H1 (cell line): ENCODE results near the gene PRSS2. TPM values are rescaled to one million over a fixed set of nuclear protein-coding genes. Genes with fewer than 3 reads are reported as not detected.

Experiments
- CTCF ChIA-PET: fragments of 300-600 bp; sonication (Branson Sonifier 250); formaldehyde crosslinking; loops from one replicate; lab custom pipeline; 2021; ENCODE audit not compliant: partially characterized antibody; lab: Charles Lee
- POLR2A ChIA-PET: fragments of 300-600 bp; sonication (Branson Sonifier 250); formaldehyde crosslinking; loops from one replicate; lab custom pipeline; 2021; ENCODE audit warnings: inconsistent platforms; ENCODE audit not compliant: partially characterized antibody; lab: Charles Lee
- DNase-seq, 2 experiments: peaks; one replicate each; pipeline versions ENCODE4 v3.0.0 to v3.0.0-alpha.2; 2010 to 2022; ENCODE audit warnings: low spot score in 2 of 2, low read depth in 1 of 2, mixed read lengths in 1 of 2
- FAIRE-seq: peaks from 2 replicates; lab custom pipeline; 2011; peaks lifted over from hg19 to GRCh38; lab: Jason Lieb, UNC
- H2AFZ ChIP-seq: 2 replicates; pipeline ENCODE4 v1.8.1; 2012; ENCODE audit warnings: low read length, inconsistent platforms
- H2AK5ac ChIP-seq: 2 replicates; pipeline ENCODE4 v1.6.1; 2013; ENCODE audit warnings: low read depth, low read length
- H2BK120ac ChIP-seq: replicated peaks from 2 replicates; pipeline ENCODE3; 2013; ENCODE audit warnings: low read depth, low read length, inconsistent platforms
- H2BK12ac ChIP-seq: 2 replicates; pipeline ENCODE4 v1.6.1; 2013; ENCODE audit warnings: low read depth, low read length
- H2BK15ac ChIP-seq: 2 replicates; pipeline ENCODE4 v1.6.1; 2013; ENCODE audit warnings: low read length
- H2BK20ac ChIP-seq: 2 replicates; pipeline ENCODE4 v1.6.1; 2013; ENCODE audit warnings: low read length
- H2BK5ac ChIP-seq: 2 replicates; pipeline ENCODE4 v1.6.1; 2013; ENCODE audit warnings: low read depth, low read length
- H3K14ac ChIP-seq: 2 replicates; pipeline ENCODE4 v1.6.1; 2013; ENCODE audit warnings: inconsistent platforms; ENCODE audit not compliant: insufficient read length
- H3K18ac ChIP-seq: 2 replicates; pipeline ENCODE4 v1.6.1; 2013; ENCODE audit warnings: low read length; ENCODE audit errors: extremely low read depth
- H3K23ac ChIP-seq: 2 replicates; pipeline ENCODE4 v1.6.1; 2013; ENCODE audit warnings: inconsistent platforms; ENCODE audit not compliant: insufficient read length
- H3K23me2 ChIP-seq: 2 replicates; pipeline ENCODE4 v1.6.1; 2013; ENCODE audit warnings: low read depth, low read length
- H3K27ac ChIP-seq: 2 replicates; pipeline ENCODE4 v1.6.1; 2011; ENCODE audit warnings: low read depth, low read length, inconsistent platforms
- H3K27me3 ChIP-seq, 4 experiments: replicated peaks in 1 of 4; 1 replicate in 1 of 4; 2 replicates in 3 of 4; pipeline versions ENCODE4 v1.6.1 to v1.8.1; 2011 to 2013; ENCODE audit warnings: low read length in 3 of 4, mild to moderate bottlenecking in 3 of 4, inconsistent platforms in 2 of 4, mixed read lengths in 2 of 4, moderate library complexity in 1 of 4; ENCODE audit not compliant: control insufficient read depth in 3 of 4, insufficient read depth in 3 of 4; ENCODE audit errors: extremely low read depth in 1 of 4
- H3K36me3 ChIP-seq, 4 experiments: 2 replicates each; pipeline versions ENCODE4 v1.6.1 to v1.8.1; 2011 to 2013; ENCODE audit warnings: mild to moderate bottlenecking in 4 of 4, low read length in 3 of 4, moderate library complexity in 2 of 4, control low read depth in 1 of 4, inconsistent platforms in 1 of 4; ENCODE audit not compliant: insufficient read depth in 4 of 4, control insufficient read depth in 2 of 4
- H3K4ac ChIP-seq: replicated peaks from 2 replicates; pipeline ENCODE3; 2013; ENCODE audit warnings: low read length, low read depth, mixed read lengths, inconsistent platforms; ENCODE audit not compliant: insufficient read length
- H3K4me1 ChIP-seq, 4 experiments: replicated peaks in 1 of 4; 1 replicate in 1 of 4; 2 replicates in 3 of 4; pipeline versions ENCODE4 v1.6.1 to v1.8.1; 2011 to 2013; ENCODE audit warnings: low read length in 3 of 4, inconsistent platforms in 2 of 4, mixed read lengths in 1 of 4; ENCODE audit not compliant: insufficient read depth in 4 of 4, control insufficient read depth in 3 of 4
- H3K4me2 ChIP-seq, 2 experiments: 2 replicates each; pipeline versions ENCODE4 v1.6.1 to v1.8.1; 2011 to 2013; ENCODE audit warnings: low read depth in 2 of 2, low read length in 2 of 2, control low read depth in 1 of 2, inconsistent platforms in 1 of 2, mild to moderate bottlenecking in 1 of 2; ENCODE audit not compliant: insufficient read depth in 1 of 2
- H3K4me3 ChIP-seq, 4 experiments: fragments of 200-600, 300-600 bp in 1 of 4; sonication (generic), shearing (Covaris generic), sonication (Bioruptor Twin) in 1 of 4; 2 replicates each; pipeline versions ENCODE4 v1.5.1 to v1.8.1; 2011 to 2016; ENCODE audit warnings: low read length in 4 of 4, low read depth in 3 of 4, control low read depth in 2 of 4, inconsistent platforms in 2 of 4, mild to moderate bottlenecking in 2 of 4, mixed read lengths in 1 of 4, moderate library complexity in 1 of 4; ENCODE audit not compliant: insufficient read depth in 2 of 4; ENCODE audit errors: extremely low read depth in 1 of 4
- H3K56ac ChIP-seq: replicated peaks from 2 replicates; pipeline ENCODE3; 2013; ENCODE audit warnings: low read depth, mild to moderate bottlenecking, mixed read lengths, low read length, inconsistent platforms; ENCODE audit not compliant: insufficient read length
- H3K79me1 ChIP-seq: 2 replicates; pipeline ENCODE4 v1.6.1; 2013; ENCODE audit warnings: low read depth, low read length, control low read depth
- H3K79me2 ChIP-seq, 2 experiments: 2 replicates each; pipeline versions ENCODE4 v1.6.1 to v1.8.1; 2012 to 2013; ENCODE audit warnings: low read length in 2 of 2, mild to moderate bottlenecking in 2 of 2, inconsistent platforms in 1 of 2; ENCODE audit not compliant: insufficient read depth in 2 of 2, control insufficient read depth in 1 of 2
- H3K9ac ChIP-seq, 4 experiments: replicated peaks in 1 of 4; 1 replicate in 1 of 4; 2 replicates in 3 of 4; pipeline versions ENCODE4 v1.6.1 to v1.8.1; 2011 to 2013; ENCODE audit warnings: low read depth in 3 of 4, low read length in 3 of 4, control low read depth in 2 of 4, mild to moderate bottlenecking in 2 of 4, moderate library complexity in 2 of 4, inconsistent platforms in 1 of 4; ENCODE audit errors: extremely low read depth in 1 of 4
- H3K9me3 ChIP-seq, 2 experiments: 2 replicates each; pipeline versions ENCODE4 v1.6.1 to v1.8.1; 2012 to 2013; ENCODE audit warnings: mild to moderate bottlenecking in 2 of 2, moderate library complexity in 2 of 2, control low read depth in 1 of 2, inconsistent platforms in 1 of 2, low read depth in 1 of 2, low read length in 1 of 2, mixed read lengths in 1 of 2; ENCODE audit not compliant: insufficient read depth in 2 of 2
- H4K20me1 ChIP-seq, 2 experiments: replicated peaks in 1 of 2; 2 replicates each; pipeline versions ENCODE3 to v1.8.1; 2011 to 2013; ENCODE audit warnings: inconsistent platforms in 2 of 2, low read length in 2 of 2, mild to moderate bottlenecking in 1 of 2; ENCODE audit not compliant: insufficient read depth in 2 of 2, control insufficient read depth in 1 of 2
- H4K5ac ChIP-seq: 2 replicates; pipeline ENCODE4 v1.6.1; 2013; ENCODE audit warnings: low read length, low read depth, mixed read lengths, inconsistent platforms; ENCODE audit not compliant: insufficient read length
- H4K8ac ChIP-seq: 2 replicates; pipeline ENCODE4 v1.8.0; 2013; ENCODE audit warnings: mild to moderate bottlenecking, moderate library complexity, low read length, inconsistent platforms; ENCODE audit not compliant: insufficient read depth; ENCODE audit errors: extremely low read depth
- H4K91ac ChIP-seq: replicated peaks from 2 replicates; pipeline ENCODE3; 2013; ENCODE audit warnings: low read length, mixed read lengths, inconsistent platforms; ENCODE audit not compliant: insufficient read length
- ASH2L ChIP-seq: fragments of 200-600, 300-600 bp; sonication (generic); IDR thresholded peaks from one replicate; pipeline ENCODE4 v1.7.1; 2017; ENCODE audit warnings: low read length
- BCL11A ChIP-seq, 2 experiments: IDR thresholded peaks; one replicate each; pipeline ENCODE4 v1.6.1; 2011; ENCODE audit warnings: low read depth in 2 of 2, low read length in 2 of 2, mild to moderate bottlenecking in 2 of 2
- BRCA1 ChIP-seq: IDR thresholded peaks from 2 replicates; pipeline ENCODE4 v1.6.1; 2012; ENCODE audit warnings: low read depth, low read length, improper control_type of control experiment
- CBX5 ChIP-seq: fragments of 300-800, 300-1000 bp; sonication (generic); IDR thresholded peaks from 2 replicates; pipeline ENCODE4 v1.7.1; 2016; ENCODE audit warnings: antibody characterized with exemption, low read length, low read depth
- EGR1 ChIP-seq: IDR thresholded peaks from 2 replicates; pipeline ENCODE4 v1.6.1; 2011; ENCODE audit warnings: low read depth, low read length, borderline replicate concordance
- KDM5A ChIP-seq: fragments of 200-600 bp; IDR thresholded peaks from 2 replicates; pipeline ENCODE4 v1.7.1; 2012; ENCODE audit warnings: mild to moderate bottlenecking, low read length, inconsistent platforms, mixed read lengths
- PHF8 ChIP-seq: fragments of 200-600 bp; sonication (generic); conservative IDR thresholded peaks from 2 replicates; pipeline ENCODE4 v1.7.1; 2012; ENCODE audit warnings: low read depth, mild to moderate bottlenecking, inconsistent platforms, low read length, moderate library complexity
- RFX5 ChIP-seq: IDR thresholded peaks from 2 replicates; pipeline ENCODE4 v1.6.1; 2011; ENCODE audit warnings: low read depth, low read length, improper control_type of control experiment, borderline replicate concordance
- RXRA ChIP-seq: IDR thresholded peaks from 2 replicates; pipeline ENCODE4 v1.6.1; 2011; ENCODE audit warnings: low read depth, mild to moderate bottlenecking, low read length, moderate library complexity; ENCODE audit not compliant: insufficient read depth
- SP1 ChIP-seq: IDR thresholded peaks from 2 replicates; pipeline ENCODE4 v1.6.1; 2011; ENCODE audit warnings: low read depth, low read length
- SP4 ChIP-seq: IDR thresholded peaks from 2 replicates; pipeline ENCODE4 v1.6.1; 2012; ENCODE audit warnings: low read length, inconsistent platforms
- TEAD4 ChIP-seq: IDR thresholded peaks from 2 replicates; pipeline ENCODE4 v1.6.1; 2012; ENCODE audit warnings: low read depth, low read length, inconsistent platforms, mixed read lengths
- WGBS, 2 experiments: shearing (Covaris generic) in 1 of 2; methylation state at CpG; one replicate each; pipeline versions ENCODE4 v1.1.6 to v1.1.7; 2013 to 2015; ENCODE audit warnings: low lambda C conversion rate in 2 of 2, mixed read lengths in 2 of 2, inconsistent platforms in 1 of 2, low coverage in 1 of 2, missing lambda C conversion rate in 1 of 2; ENCODE audit not compliant: insufficient replicate concordance in 2 of 2, insufficient coverage in 1 of 2, insufficient read length in 1 of 2; ENCODE audit errors: extremely low coverage in 1 of 2, missing lambda C conversion rate in 1 of 2; 5-methylcytosine and 5-hydroxymethylcytosine counted together
- polyA plus RNA-seq, 7 experiments: library from polyadenylated mRNA; depleted of rRNA in 3 of 7; stranded (reverse) in 5 of 7; unstranded in 2 of 7; fragments of >200 nt in 5 of 7; fragments of 200-250 nt in 2 of 7; gene quantifications; 1 replicate in 5 of 7; 2 replicates in 1 of 7; 4 replicates in 1 of 7; pipeline versions ENCODE4 v1.2.1 to v1.2.3, GENCODE V29; 2011 to 2013; ENCODE audit warnings: missing spikeins in 2 of 7, mixed read lengths in 2 of 7
- total RNA-seq: library from RNA; stranded (reverse); fragmentation: NEBNext Ultra II Directional; extraction: Animal tissue kit (Norgen Biotek cat#: 25700); gene quantifications from 2 replicates; pipeline ENCODE4 v1.2.1, GENCODE V29; 2021
- TF ChIP-seq, protein P1 (sequence below): IDR thresholded peaks from 2 replicates; pipeline ENCODE4 v1.6.1; 2011; ENCODE audit warnings: low read depth, mild to moderate bottlenecking, low read length; ENCODE audit not compliant: insufficient read depth

PRSS2 gene
- total and polyA plus RNA-seq, 2 of the 8 experiments (the other 6 are each of a cell fraction or from before 2014, with no cell fraction given): not detected

DNA sequence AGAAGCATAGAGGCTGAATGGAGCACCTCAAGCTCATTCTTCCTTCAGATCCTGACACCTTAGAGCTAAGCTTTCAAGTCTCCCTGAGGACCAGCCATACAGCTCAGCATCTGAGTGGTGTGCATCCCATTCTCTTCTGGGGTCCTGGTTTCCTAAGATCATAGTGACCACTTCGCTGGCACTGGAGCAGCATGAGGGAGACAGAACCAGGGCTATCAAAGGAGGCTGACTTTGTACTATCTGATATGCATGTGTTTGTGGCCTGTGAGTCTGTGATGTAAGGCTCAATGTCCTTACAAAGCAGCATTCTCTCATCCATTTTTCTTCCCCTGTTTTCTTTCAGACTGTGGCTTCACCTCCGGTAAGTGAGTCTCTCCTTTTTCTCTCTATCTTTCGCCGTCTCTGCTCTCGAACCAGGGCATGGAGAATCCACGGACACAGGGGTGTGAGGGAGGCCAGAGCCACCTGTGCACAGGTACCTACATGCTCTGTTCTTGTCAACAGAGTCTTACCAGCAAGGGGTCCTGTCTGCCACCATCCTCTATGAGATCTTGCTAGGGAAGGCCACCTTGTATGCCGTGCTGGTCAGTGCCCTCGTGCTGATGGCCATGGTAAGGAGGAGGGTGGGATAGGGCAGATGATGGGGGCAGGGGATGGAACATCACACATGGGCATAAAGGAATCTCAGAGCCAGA is 31.0 kb downstream of the PRSS2 start:
- Histone ChIP-seq H3K14ac (no peak overlapping the region), H2AFZ (no peak overlapping the region), H3K79me1 (no peaks in the 10 kb centered on the region), H3K27me3 (peaks cover 3 to 26% (median 20%) of the 10 kb centered on the region in 4 experiments; a peak in 6 of 7 replicates), H4K8ac (no peak overlapping the region), H2BK20ac (no peak overlapping the region), H2AK5ac (no peak overlapping the region), H3K23ac (no peak overlapping the region), H2BK5ac (no peak overlapping the region), H2BK12ac (no peak overlapping the region), H3K4me3 (no peak overlapping the region), H4K5ac (no peak overlapping the region), H3K9ac (no peak overlapping the region), H3K4me1 (peaks cover 5 to 13% (median 9%) of the 10 kb centered on the region in 4 experiments; a peak in 6 of 7 replicates), H2BK120ac (no peak overlapping the region), H3K56ac (no peak overlapping the region), H3K23me2 (peaks cover 10% of the 10 kb centered on the region), H4K91ac (no peak overlapping the region), H3K9me3 (no peaks in the 10 kb centered on the region), H3K18ac (no peak overlapping the region), H3K79me2 (peaks cover 0 to 6% of the 10 kb centered on the region in 2 experiments; a peak in 1 of 4 replicates), H3K4me2 (no peak overlapping the region), H3K36me3 (peaks cover 0 to 15% (median 3%) of the 10 kb centered on the region in 4 experiments; a peak in 4 of 8 replicates), H4K20me1 (peaks cover 0 to 3% of the 10 kb centered on the region in 2 experiments), H2BK15ac (no peak overlapping the region), H3K4ac (no peak overlapping the region), H3K27ac (no peak overlapping the region)
- FAIRE-seq: no peak
- no peak for DNase-seq
- ChIA-PET CTCF (interaction anchor here (0.6 to 20.6 kb wide), 6 partner anchors 9 to 374 kb away, joined by 3 to 430 read pairs (median 3); no protein-coding TSS in a partner anchor), POLR2A (no interaction called here)
- WGBS, 2 experiments: 92% methylated on average over 8 of the region's 8 CpGs; no CpG with 5 or more reads in 1 of the 2 experiments
- TF ChIP-seq BCL11A (IDR thresholded peaks at IDR 0.05; ENCODE audit: low read depth in 2 of 2, low read length in 2 of 2) (no peak), EGR1 (no peak), PHF8 (no peak), RFX5 (no peak), KDM5A (no peak), SP1 (no peak), RXRA (no peak), CBX5 (no peak), TEAD4 (no peak), BRCA1 (no peak), SP4 (no peak), ASH2L (no peak)
- TF ChIP-seq, protein P1, sequence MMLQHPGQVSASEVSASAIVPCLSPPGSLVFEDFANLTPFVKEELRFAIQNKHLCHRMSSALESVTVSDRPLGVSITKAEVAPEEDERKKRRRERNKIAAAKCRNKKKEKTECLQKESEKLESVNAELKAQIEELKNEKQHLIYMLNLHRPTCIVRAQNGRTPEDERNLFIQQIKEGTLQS: no peak
